ENCODE data around the gene PAX8.
"Not testable (repeated sequence)": the region's sequence is repeated elsewhere in the genome, so short reads cannot be mapped to it uniquely, and the experiment has no call there.

PAX8 gene

GRCh38 chr2:113291191-113291590, 12.5 kb upstream of the PAX8 start:
- DNase-seq (ENCODE audit: low read depth in 2 of 2), result no peak

DNA sequence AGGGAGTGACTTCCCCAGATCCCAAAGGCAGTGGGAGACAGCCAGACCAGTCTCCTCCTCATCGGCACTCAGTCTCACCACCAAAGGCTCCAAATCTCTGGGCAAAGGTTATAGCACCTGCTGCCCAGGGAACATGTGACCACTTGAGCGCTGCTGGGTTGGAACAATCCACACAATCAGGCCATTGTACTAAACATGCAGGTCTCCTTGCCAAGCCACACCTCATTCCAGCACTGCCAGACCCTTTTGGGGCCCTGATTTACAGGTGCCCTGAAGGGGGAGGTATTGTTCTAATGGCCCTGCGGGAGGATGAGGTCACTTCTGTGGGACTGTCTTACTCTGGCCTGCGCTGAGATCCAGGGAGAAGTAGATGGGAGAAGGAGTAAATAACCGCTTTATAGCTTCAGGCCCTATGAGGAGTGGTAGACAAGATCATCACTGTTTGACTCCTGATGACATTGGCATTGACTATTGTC, 10.0 kb upstream of the PAX8 start:
- not testable (repeated sequence) for DNase-seq (ENCODE audit: low read depth in 2 of 2)

GRCh38 chr2:113288117-113288673, 9.5 kb upstream of the PAX8 start:
- DNase-seq (ENCODE audit: low read depth in 2 of 2), result not testable (repeated sequence)

DNA sequence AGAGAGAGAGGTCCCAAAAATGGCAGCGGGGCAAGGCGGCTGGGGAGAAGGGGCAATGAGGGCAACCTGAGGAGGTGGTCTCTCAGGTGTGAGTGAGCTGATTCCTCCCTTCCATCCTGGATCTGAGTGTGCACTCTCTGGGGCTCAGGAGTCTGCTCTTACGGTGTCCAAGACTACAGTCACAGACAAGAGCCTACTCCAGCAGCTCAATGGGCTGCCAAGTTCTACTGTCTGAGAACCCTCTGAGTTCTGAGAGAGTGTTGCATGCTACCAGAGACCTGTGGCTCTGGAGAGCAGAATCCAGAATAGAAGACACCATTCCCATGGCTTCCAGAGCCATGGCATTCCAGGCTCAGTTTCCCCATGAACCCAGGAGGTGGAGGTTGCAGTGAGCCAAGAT, 7.1 kb upstream of the PAX8 start:
- no peak for DNase-seq (ENCODE audit: low read depth in 2 of 2)

- DNase-seq (ENCODE audit: low read depth in 2 of 2), result not testable (repeated sequence)
Observed at GRCh38 chr2:113284999-113285398, 6.3 kb upstream of the PAX8 start.

DNA sequence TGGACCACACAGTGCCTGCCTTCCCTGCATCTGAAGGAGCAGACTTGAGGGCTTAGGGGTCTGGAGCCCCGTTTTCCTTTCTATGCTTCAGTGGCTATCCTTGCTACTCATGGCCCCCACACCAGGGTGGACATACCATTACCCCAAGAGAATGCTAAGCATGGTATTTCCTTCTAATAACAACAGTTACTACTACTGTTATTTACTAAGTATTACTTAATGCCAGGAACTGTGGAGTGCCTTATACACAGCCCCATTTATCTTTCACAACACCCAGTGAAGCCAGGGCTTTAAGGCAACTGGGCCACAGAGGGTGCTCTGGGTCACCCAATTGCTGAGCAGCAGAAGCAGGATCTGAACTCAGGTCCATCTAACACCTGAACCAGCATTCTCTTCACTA, 5.8 kb upstream of the PAX8 start:
- no peak for DNase-seq (ENCODE audit: low read depth in 2 of 2)

DNA sequence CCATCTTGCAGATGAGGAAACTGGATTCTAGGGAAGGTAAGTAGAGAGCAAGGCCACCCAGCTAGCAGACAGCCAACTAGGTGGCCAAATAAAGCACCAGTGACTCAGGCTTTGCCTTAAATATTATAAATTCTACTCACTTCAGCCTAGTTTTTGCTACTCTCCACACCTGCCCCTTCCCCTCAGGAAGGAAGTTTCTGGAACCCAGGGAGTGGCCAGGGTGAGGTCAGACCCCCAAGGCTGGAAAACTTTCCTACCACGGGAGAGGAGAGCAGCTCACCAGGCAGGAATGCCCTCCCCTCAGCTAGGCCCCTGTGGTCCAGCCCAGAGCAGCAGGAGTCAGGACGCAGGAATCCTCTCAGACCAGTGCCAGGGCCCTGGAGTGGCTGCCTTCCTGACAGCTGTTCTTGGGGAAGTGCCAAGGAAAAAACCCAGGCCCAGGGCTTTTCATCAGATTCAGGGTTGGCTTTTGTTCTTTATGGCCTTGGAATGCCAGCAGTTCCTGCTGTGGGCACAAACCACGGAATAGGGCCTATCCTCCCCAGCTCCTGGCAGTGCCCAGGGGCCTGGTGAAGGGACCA, 5.1 kb upstream of the PAX8 start:
- no peak for DNase-seq (ENCODE audit: low read depth in 2 of 2)

DNA sequence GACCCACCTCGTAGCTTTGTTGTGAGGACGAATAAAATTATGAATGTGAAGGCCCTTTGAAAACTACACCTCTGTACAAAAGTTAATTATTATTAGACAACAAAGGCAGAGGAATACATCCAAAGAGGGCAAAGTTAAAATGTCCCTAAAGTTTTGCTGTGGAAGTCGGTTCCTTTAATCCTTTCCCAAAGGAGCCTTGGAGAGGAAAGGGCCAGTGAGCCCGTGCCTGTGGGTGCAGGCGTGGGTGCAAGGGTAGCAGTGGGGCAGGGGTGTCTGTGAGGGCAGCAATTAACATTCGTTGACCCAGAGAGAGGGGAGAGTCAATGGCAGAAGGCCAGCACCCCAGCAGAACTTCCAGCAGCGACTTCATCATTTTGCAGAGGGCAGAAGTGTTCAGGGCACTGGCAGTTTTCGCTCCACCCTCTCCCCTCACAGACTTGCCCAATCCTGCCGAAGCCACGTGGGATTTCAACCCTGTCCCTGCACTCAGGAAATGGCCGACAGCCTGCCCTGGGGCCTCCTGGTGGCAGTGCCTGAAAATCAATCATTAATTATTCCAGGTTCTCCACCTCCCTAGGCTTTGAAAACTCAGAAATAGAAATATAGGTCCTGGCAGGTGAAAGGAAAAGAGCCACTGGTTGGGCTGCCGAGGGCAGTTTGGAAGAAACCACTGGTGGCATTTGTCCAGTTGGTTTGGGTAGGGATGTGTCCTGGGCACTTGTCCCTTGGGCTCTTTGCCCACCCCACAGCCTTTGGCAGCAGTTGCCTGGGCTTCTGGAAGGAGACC, 4.2 kb upstream of the PAX8 start:
- DNase-seq (ENCODE audit: low read depth in 2 of 2), result no peak

- DNase-seq (ENCODE audit: low read depth in 2 of 2), result no peak
Observed at GRCh38 chr2:113281910-113282746, 3.4 kb upstream of the PAX8 start.

GRCh38 chr2:113278073-113278741, 514 bp downstream of the PAX8 start:
- DNase-seq (ENCODE audit: low read depth in 2 of 2), result no peak

DNA sequence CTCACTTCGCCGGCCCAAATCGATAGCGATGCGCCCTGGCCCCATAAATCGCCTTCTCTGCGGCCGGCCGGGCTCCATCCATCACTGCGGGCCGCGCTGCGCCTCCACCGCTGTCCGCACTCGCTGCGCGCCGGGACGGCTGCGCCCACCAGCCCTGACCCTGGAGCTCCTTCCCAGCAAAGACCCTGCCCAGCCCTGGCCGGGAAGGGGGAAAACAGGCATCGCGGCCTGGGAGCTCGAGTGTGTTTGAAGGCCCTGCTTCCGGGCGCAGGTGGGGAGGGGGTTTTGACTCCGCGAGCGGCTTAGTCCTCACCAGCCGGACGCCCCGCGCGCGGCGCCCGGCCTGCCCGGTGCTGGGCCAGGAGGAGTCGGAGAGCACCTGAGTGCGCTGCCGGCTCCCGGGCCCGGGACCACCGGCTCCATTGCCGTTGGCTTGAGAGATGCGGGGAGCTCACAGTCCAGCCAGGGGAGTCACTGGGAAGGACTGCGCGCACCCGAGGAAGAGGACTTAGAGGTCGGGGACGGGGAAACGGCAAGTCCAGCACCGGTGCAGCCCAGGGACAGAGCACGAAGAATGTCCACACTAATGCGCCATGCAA, 1.1 kb downstream of the PAX8 start:
- DNase-seq (ENCODE audit: low read depth in 2 of 2), result no peak

DNA sequence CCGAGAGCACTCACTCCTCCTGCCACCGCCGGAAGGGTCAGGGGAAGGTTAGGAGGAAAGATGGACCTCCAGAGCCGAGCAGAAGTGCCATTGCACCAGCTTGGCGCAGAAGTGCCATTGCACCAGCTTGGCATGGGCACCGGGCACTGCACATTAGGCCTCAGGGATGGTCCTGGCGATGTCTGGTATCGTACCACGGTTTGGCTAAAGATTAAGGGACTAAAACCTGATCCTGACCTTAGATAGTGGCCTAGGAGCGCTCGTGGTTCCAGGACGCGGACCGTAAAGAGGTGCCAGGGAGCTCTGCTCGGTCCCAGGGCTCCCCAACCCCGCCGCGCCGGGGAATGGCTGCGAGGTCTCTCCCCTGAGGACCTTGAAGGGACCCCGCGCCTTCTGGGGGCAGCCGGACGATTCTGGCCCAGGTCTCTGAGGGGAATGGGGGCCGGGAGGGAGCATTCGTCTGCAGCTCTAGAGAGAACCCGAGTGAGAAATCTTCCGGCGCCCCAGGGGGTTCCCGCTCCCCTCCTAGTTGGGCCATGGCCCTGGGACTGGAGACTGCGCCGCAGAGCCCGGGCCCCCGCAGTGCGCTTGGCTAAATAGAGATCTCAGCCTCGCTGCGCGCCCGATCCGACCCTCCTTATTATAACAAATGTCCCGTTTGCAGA, 1.8 kb downstream of the PAX8 start:
- no peak for DNase-seq (ENCODE audit: low read depth in 2 of 2)

- no peak for DNase-seq (ENCODE audit: low read depth in 2 of 2)
Observed at GRCh38 chr2:113276216-113276760, 2.4 kb downstream of the PAX8 start.

DNA sequence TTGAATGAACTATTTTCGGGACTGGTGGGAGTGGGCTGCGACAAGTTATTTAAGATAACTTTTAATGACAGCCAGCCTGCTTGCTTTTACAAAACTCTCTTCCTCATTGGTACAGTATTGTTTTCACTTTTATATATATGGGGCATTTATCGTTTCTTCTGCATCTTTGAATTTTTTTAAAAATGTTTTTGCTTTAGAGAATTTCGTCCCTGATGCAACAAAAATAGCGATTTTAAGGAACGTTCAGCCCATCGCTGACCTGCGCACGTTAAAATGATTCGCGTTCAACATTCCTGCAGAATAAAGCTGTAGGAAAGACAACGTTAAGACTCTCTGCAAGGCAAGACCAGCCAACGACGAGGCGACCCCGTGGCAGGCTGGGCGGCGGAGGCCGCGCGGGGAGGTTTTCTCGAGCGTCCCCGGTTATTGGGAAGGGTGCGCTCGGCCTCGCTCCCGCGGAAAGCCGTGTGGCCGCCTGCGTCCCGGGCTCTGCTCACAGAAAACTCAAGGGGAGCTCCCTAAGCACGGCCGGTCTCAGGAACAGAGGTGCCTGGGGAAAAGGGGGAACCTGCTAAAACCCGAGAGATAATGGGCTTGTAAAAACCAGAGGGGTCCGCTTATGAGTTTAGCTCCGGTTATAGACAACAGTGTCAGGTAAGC, 3.0 kb downstream of the PAX8 start:
- no peak for DNase-seq (ENCODE audit: low read depth in 2 of 2)

DNA sequence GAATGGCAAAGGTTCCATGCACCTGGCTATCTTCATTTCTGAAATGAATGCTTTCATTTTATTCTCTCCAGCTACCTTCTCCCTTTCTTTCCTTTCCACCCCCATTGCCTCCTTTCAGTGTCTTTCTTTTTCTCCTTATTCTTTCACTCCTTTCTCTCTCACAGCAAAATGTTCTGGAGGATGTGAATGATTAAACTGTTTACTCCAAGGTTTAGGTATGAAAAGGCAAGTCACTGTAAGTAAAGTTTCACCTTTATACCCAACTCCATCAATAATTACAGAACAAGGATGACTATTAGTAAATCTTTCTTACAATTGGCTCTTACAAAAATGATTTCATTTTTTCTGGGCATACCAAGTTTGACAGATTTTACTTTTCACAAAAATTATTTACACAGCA, 4.3 kb downstream of the PAX8 start:
- no peak for DNase-seq (ENCODE audit: low read depth in 2 of 2)

- DNase-seq (ENCODE audit: low read depth in 2 of 2), result no peak
Observed at GRCh38 chr2:113273981-113274380, 4.7 kb downstream of the PAX8 start.

DNA sequence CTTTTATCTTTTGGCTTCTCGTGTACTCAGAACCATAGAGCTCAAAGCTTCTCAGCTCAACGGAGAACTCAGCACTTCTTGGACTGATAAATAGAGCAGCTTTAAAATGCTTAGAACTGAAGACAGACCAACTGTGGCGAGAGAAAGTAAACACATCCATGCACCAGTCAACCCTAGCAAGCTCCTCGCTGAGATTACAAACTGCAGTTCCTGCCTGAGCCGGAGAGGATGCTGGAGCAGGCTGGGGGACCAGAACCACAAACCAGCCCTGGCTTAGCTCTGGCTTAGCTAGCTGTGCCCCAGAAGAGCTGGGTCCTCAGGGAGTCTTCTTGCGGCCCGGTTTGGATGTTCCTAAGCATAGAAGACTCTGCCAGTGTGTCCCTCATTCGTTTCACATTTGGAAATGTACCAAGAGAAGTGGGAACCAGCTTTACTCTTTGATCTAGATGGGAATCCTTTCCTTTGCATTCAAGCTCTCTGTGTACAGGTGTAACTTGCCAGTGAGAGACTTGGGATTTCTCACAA, 5.6 kb downstream of the PAX8 start:
- DNase-seq (ENCODE audit: low read depth in 2 of 2), result no peak

DNA sequence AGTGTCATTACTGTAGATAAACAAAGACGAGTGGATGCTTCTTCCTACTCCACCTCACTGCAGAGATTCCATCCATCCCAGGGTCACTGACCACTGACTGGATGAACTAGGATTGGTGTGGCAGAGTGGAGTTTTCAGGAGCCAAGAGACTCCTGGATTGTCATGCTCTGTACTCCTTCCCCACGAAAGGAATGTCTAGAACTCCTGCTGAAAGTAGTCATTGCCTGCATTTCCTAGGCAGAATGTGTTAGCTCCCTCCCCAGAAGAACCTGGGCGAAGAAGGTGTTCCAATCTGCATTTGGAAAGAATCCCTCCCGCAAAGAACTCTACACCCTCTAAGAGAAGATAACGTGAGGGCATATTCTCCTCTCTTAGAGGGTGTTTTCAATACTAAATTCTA, 6.2 kb downstream of the PAX8 start:
- no peak for DNase-seq (ENCODE audit: low read depth in 2 of 2)

DNA sequence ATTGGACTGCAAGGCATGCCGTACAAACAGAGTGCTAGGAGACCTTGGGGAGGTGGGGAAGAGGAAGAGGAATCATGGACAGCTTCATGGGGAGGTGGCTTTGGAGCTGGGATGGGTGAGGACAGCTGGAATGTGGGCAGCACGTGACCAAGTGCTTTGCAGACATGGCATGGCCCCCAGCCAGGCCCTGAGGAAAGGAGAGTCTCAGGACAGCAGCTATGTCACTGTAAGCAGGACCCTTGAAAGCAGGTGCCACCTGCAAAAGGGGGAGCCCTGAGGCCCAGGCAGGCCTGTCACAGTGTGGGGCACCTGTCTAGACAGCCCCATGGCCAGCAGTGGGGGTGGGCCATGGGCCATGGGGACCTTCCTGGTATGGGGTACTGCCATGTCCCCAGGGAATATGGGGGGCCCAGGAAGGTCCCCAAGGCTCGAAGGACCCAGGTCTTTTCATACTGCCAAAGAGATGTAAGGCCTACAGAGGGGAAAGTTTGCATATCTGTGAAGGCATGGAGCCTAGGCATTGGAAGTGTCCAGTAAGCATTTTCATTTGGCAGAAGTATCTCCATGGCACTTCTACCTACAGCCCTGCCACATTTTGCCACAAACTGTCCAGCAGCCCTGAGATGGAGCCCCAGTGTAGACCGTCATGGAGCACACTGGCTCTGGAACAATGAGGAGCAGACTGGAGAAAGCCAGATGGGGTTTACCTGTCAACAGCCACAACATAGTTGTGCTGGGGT, 9.9 kb downstream of the PAX8 start:
- DNase-seq (ENCODE audit: low read depth in 2 of 2), result no peak

Measured in stimulated activated CD8-positive, alpha-beta memory T cell treated with anti-CD3 and anti-CD28 coated beads, Interleukin-7, amount 100 ng/mL, for 4 hours (primary cell).